ENCODE measurements around the gene SMYD4. TPM values are rescaled to one million over a fixed set of nuclear protein-coding genes. Genes with fewer than 3 reads are reported as not detected.
"Not testable (repeated sequence)": the region's sequence is repeated elsewhere in the genome, so short reads cannot be mapped to it uniquely, and the experiment has no call there.

The SMYD4 gene
- total RNA-seq, 1 donor from 2014 or later: 13.2 TPM

- DNase-seq (ENCODE audit: low spot score): no peak
Measured at GRCh38 chr17:1830288-1830687, 586 bp upstream of the SMYD4 start.

- no peak for DNase-seq (ENCODE audit: low spot score)
Measured at GRCh38 chr17:1829216-1829591, 498 bp downstream of the SMYD4 start.

DNA sequence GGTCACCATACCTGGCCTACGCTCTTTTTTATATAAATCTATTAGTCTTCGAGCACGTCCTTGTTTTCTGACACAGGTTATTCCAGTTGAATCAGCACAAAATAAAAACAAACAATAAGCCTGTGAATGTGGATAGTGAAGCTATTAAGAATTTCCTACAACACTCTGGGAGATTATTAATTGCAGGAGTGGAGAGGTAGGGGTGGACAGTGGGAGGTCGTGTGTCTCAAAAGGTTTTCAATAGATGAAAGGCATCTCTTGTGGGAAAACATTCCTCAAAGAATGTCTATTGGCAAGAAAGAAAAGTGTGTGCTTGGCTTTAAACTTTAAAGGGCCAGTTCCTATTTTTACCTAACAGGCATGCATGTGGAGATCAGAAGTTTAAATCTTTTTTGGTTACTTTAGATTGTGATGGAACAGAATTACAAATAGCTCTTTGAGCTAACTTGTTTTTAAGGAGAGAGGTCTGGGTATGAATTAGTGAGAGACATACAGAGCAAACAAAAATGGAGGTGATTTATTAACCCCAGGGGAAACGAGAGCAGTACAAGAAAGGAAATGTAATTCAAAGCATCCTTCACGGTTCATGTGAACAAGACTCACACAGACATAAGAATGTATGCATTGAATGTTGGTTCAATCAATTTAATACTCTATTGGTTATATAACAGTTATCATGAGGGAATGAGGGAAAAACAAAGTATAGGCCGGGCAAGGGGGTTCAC is 9.0 kb downstream of the SMYD4 start:
- no peak for DNase-seq (ENCODE audit: low spot score)

- DNase-seq (ENCODE audit: low spot score): no peak
Measured at GRCh38 chr17:1813088-1813487, 16.6 kb downstream of the SMYD4 start.

DNA sequence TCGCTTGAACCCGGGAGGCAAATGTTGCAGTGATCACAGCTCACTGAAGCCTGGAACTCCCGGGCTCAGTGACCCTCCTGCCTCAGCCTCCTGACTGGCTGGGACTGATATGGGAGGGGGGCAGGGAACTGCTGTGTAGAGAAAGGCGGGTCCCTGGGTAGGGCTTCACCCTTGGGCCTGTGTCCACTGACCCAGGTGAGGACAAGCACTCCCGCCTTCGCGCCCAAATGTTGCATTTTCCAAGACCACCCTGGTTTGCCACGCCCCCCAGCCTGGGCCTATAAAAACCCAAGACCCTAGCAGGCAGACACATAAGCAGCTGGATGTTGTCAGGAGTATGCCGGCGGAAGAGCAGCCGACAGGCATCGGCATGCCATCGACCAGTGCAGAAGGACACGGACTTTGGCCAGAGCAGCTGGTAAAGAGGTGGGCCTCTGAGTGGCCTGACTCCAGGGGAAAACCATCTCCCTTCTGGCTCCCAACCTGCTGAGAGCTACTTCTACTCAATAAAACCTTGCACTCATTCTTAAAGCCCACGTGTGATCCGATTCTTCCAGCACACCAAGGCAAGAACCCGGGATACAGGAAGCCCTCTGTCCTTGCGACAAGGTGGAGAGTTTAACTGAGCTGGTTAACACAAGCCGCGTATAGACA is 19.1 kb downstream of the SMYD4 start:
- peak; percentile 34 for DNase-seq (ENCODE audit: low spot score)

GRCh38 chr17:1809815-1810214 is 19.9 kb downstream of the SMYD4 start:
- not testable (repeated sequence) for DNase-seq (ENCODE audit: low spot score)

DNA sequence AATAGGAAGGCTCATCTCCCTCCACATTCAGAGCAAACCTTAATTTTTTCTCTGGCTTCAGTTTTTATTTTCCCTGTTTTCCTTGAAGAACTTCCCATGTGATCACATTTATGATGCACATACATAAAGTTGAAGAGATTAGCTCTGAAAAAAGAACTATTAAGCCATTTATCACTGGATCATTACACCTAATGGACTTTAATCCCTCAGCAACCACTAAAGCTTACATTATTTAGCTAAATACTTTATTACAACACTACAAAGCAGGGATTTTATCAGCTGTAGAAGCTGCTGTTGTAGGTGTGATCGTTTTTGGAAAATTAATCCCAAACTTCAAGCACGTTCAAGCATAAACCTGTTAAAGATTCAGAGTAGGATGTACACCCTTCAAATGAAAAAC is 21.1 kb downstream of the SMYD4 start:
- no peak for DNase-seq (ENCODE audit: low spot score)

GRCh38 chr17:1807890-1808289 is 21.8 kb downstream of the SMYD4 start:
- DNase-seq (ENCODE audit: low spot score): no peak

GRCh38 chr17:1803280-1803679 is 26.4 kb downstream of the SMYD4 start:
- DNase-seq (ENCODE audit: low spot score): no peak

GRCh38 chr17:1802429-1802828 is 27.3 kb downstream of the SMYD4 start:
- no peak for DNase-seq (ENCODE audit: low spot score)

- DNase-seq (ENCODE audit: low spot score): peak; percentile 45
Measured at GRCh38 chr17:1800712-1801111, 29.0 kb downstream of the SMYD4 start.

GRCh38 chr17:1800240-1800639 is 29.5 kb downstream of the SMYD4 start:
- no peak for DNase-seq (ENCODE audit: low spot score)

- DNase-seq (ENCODE audit: low spot score): not testable (repeated sequence)
Measured at GRCh38 chr17:1797846-1798245, 31.9 kb downstream of the SMYD4 start.

- no peak for DNase-seq (ENCODE audit: low spot score)
Measured at GRCh38 chr17:1797323-1797722, 32.4 kb downstream of the SMYD4 start.

DNA sequence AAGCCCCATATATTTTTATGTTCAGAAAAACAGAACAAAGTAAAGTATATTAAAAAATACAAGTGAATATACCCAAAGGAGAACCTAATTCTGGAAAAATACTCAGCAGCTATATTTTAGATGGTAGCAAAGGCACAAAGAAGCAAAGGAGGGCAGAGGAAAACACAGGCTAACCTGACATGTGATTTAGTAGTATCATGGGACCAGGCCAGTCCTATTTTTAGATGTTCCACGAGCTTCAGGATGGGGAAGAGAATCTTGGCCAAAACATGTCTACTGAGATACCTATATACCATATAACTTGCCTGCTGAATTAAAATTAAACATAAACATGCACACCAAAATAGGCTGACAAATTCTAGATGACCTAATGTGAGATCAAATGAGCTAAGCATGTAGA is 32.9 kb downstream of the SMYD4 start:
- no peak for DNase-seq (ENCODE audit: low spot score)

DNA sequence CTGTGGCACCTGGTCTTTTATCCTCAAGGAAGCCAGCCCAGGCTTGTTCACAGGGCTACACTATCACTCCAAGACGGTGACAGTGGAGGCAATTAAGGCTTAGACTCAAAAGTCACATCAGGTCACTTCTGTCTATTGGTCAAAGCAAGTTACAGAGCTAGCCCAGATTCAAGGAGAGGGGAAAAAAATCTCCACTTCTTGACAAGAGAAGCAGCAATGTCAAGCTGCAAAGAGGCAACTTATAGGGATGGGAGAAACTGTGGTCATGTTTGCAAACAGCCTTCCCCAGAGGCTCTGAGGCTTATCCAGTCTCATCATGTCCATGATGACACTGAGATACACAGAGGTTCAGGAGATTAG is 36.3 kb downstream of the SMYD4 start:
- DNase-seq (ENCODE audit: low spot score): no peak

DNA sequence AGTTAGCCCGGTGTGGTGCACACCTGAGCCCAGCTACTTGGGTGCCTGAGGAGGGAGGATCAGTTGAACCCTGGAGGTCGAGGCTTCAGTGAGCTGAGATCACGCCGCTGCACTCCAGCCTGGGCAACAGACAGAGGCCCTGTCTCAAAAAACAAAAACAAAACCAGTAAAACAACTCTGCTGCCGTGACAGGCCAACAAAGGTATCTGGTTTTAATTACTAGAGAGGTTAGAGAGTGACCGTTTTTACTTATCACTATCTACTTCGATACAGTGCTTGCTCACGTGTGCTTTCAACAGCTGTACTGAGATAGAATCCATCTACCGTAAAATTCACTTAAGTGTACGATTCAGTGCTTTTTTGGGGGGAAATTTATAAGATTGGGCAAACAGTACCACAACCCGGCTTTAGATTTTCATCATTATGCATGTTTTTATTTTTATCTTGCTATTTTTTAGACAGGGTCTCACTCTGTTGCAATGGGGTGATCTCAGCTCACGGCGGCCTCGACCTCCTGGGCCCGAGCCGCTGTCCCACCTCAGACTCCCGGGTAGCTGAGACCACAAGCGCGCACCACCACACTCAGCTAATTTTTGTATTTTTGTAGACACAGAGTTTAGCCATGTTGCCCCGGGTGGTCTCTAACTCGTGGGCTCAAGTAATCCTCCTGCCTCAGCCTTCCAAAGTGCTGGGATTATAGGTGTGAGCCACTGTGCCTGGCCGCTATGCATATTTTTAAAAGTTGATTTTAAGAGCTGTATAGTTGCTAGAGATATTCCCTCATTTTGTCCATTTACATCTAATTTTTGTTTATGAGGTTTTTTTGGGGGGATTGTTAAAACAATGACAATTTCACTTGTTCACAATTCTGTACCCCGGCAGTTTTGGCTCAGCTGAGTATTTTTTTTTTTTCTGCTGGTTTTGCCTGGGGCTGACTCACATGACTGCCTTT is 36.9 kb downstream of the SMYD4 start:
- DNase-seq (ENCODE audit: low spot score): no peak

- no peak for DNase-seq (ENCODE audit: low spot score)
Measured at GRCh38 chr17:1789936-1790335, 39.8 kb downstream of the SMYD4 start.

DNA sequence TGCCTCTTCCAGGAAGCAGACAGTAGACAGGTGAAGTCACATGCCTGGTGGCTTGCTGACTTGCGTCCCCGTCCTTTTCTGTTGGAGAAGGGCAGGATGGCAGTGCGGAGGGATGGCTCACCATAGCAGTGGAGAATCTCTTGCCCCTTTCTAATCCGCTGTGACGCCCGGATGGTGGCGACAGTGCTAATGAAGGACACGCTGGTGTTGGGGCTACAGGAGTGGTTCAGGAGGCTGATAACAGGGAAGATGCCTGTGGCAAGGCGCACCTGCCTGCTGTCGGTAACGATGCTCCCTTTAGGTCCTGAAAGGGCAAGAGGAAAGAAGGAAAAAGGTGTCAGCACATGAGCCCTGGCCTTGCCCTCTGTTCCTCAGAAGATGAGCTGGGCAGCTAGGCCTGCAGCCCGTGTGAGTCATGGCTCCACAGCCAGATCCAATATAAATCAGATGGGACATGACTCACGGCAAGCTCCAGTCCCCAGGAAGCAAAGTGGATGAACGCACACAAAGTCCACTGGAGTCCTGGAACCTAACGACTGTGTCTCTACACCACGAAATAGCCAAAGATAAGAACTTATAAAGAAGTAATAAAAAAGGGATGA is 42.3 kb downstream of the SMYD4 start:
- peak; percentile 77 for DNase-seq (ENCODE audit: low spot score)

- no peak for DNase-seq (ENCODE audit: low spot score)
Measured at GRCh38 chr17:1786708-1787107, 43.0 kb downstream of the SMYD4 start.

DNA sequence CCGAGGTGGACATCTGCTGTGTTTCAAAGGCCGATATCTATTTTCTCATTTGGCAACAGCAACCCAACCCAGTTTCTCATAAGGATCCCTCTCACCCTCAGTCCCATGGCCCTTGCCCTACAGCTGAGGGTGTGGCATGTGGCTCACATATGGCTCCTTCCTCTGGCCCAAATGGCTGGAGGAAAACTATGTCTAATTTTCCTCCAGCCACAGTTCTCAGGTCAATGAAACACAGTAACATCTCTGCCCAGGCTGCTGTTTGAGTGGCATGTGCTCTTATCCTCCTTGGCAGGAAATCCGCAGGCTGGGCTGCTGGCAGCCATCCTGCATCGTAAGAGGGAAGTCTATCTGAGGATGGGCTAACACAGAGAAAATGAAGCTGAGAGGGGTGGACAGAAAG is 43.8 kb downstream of the SMYD4 start:
- DNase-seq (ENCODE audit: low spot score): no peak

All from mucosa of gallbladder (tissue), 1 donor.